Cerebellar nuclear complex (tissue), 1 donor: ENCODE data around the gene ANKRD50.

Source experiments
- DNase-seq, 2 experiments: peaks; one replicate each; lab custom pipeline; 2025; lab: John Stamatoyannopoulos, UW

ANKRD50 gene

GRCh38 chr4:124636788-124637187 lies 75.7 kb downstream of the ANKRD50 start:
- DNase-seq = no peak

- DNase-seq = no peak
Observed at GRCh38 chr4:124635331-124635730, 77.2 kb downstream of the ANKRD50 start.

GRCh38 chr4:124633285-124633941 lies 79.1 kb downstream of the ANKRD50 start:
- no peak for DNase-seq

GRCh38 chr4:124632439-124632838 lies 80.1 kb downstream of the ANKRD50 start:
- DNase-seq = no peak

- no peak for DNase-seq
Observed at GRCh38 chr4:124631760-124632159, 80.8 kb downstream of the ANKRD50 start.

GRCh38 chr4:124629681-124630080 lies 82.9 kb downstream of the ANKRD50 start:
- no peak for DNase-seq
